Dendritic cell treated with granulocyte-macrophage colony-stimulating factor and Interleukin-4, amounts not matched to agents 40 ng/mL and 50 ng/mL, for 4 days (primary cell): ENCODE data around the gene CAVIN1.
A peak's percentile ranks its signal among the peaks of the same experiment; 100 is the strongest.
"Not testable (repeated sequence)": the region's sequence is repeated elsewhere in the genome, so short reads cannot be mapped to it uniquely, and the experiment has no call there.

Experiments
- H3K27ac Mint-ChIP-seq: one replicate; pipeline ENCODE4 v1.8.0; 2022; ENCODE audit warnings: mild to moderate bottlenecking, mixed read lengths
- H3K27me3 Mint-ChIP-seq: one replicate; pipeline ENCODE4 v1.8.0; 2022; ENCODE audit warnings: mild to moderate bottlenecking, mixed read lengths
- H3K36me3 Mint-ChIP-seq: one replicate; pipeline ENCODE4 v1.8.0; 2022; ENCODE audit warnings: low read depth, mixed read lengths
- H3K4me1 Mint-ChIP-seq: one replicate; pipeline ENCODE4 v1.8.0; 2022; ENCODE audit warnings: low read depth, mixed read lengths
- H3K4me3 Mint-ChIP-seq: one replicate; pipeline ENCODE4 v1.8.0; 2022; ENCODE audit warnings: mild to moderate bottlenecking, moderate library complexity, mixed read lengths
- H3K9me3 Mint-ChIP-seq: one replicate; pipeline ENCODE4 v1.8.0; 2022; ENCODE audit warnings: mixed read lengths
- intact Hi-C: fragments of 100-400 bp; cut with micrococcal nuclease; formaldehyde crosslinking; loops from one replicate; pipeline ENCODE4 v1.15.0; 2022

The CAVIN1 gene

DNA sequence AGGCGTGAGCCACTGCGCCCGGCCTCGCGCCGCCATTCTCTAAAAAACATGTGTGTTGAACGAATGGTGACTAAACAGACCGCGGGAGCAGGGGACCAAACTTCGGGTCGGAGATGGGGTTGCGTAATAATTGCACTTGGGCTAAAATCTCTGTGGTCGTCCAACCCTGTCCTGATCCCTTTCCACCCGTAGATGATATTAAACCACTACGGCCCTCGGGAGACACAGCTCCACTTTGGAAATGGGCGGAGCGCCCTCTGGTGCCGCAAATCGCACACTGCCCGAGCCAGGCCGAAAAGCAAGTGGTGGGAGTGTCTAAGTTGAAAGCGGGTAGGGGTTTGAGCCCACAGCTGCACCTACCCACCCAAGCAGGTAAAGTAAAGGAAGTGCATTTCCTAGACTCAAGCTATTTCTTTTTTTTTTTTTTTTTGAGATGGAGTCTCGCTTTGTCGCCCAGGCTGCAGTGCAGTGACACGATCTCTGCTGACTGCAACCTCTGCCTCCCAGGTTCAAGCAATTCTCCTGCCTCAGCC is 17.0 kb downstream of the CAVIN1 start:
- H3K4me3 Mint-ChIP-seq = no peak overlapping the region
- H3K36me3 Mint-ChIP-seq = no peaks in the 10 kb centered on the region
- H3K9me3 Mint-ChIP-seq = no peaks in the 10 kb centered on the region
- no peak overlapping the region for H3K27ac Mint-ChIP-seq
- intact Hi-C loops = loop anchor here (1.0 to 10.0 kb wide), 3 partner anchors 84 to 181 kb away; no protein-coding TSS in a partner anchor
- H3K27me3 Mint-ChIP-seq = peaks cover 33% of the 10 kb centered on the region
- peaks cover 20% of the 10 kb centered on the region for H3K4me1 Mint-ChIP-seq

DNA sequence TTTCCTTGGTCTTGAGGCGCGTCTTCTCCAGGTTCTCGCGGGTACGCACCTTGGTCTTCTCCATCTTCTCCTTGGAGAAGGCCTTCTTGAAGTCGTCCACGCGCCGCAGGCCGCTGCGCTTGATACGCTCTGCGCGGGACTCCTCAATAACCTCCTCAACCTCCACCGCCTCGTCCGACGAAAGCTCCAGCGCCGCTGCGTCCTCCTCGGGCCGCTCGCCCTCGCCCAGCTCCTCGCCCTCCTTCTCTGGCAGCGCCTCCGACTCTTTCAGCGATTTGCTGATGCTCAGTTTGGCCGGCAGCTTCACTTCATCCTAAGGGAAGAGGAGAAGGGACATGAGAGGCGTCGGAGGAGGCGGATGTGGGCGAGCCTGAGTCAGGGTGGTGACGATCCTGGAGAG is 18.0 kb downstream of the CAVIN1 start:
- Mint-ChIP-seq H3K9me3 (no peaks in the 10 kb centered on the region), H3K36me3 (no peaks in the 10 kb centered on the region)

DNA sequence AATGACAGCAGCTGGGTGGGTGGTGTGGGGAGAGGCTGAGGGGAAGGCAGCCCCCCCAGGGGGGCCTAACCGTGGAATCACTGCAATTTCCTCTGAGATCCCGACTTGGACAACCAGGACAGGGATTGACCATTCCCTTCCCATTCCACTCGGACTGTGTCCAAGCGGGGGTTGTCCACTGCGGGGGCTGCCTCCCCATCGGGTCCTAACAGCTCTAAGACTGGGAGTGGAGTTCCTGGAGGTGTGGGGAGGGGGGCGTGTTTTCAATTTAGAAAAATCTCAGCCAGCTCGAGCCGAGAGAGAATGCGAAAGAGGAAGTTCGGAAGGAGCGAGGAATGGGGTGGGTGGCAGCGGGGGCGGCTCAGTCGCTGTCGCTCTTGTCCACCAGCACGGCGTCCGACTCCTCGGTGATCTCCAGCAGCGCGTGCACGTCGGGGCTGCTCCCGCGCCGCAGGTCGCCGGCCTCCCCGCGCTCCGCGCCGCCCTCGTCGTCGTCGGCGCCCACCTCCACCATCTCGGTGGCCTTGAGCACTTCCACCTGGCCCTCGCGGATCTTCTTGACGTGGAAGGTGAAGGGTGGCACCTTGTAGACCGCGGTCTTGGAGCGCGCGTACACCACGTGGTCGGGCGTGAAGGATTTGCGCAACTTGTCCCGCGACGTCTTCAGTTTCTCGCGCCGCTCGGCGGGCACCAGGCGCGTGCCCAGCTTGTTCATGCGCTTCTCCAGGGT is 18.6 kb downstream of the CAVIN1 start:
- Mint-ChIP-seq H3K9me3 (no peaks in the 10 kb centered on the region), H3K27me3 (peaks cover 30% of the 10 kb centered on the region), H3K4me3 (no peak overlapping the region), H3K36me3 (no peaks in the 10 kb centered on the region), H3K4me1 (peaks cover 20% of the 10 kb centered on the region), H3K27ac (no peak overlapping the region)
- intact Hi-C loops = loop anchor here (5.0 to 10.0 kb wide), 2 partner anchors 113 to 180 kb away; no protein-coding TSS in a partner anchor

More for the DNA sequence above, 18.0 kb downstream of the CAVIN1 start:
- no peak overlapping the region for H3K27ac Mint-ChIP-seq
- H3K4me3 Mint-ChIP-seq = no peak overlapping the region
- H3K27me3 Mint-ChIP-seq = peaks cover 31% of the 10 kb centered on the region
- H3K4me1 Mint-ChIP-seq = peaks cover 20% of the 10 kb centered on the region
- intact Hi-C loops = loop anchor here (5.0 to 10.0 kb wide), 2 partner anchors 112 to 180 kb away; no protein-coding TSS in a partner anchor

DNA sequence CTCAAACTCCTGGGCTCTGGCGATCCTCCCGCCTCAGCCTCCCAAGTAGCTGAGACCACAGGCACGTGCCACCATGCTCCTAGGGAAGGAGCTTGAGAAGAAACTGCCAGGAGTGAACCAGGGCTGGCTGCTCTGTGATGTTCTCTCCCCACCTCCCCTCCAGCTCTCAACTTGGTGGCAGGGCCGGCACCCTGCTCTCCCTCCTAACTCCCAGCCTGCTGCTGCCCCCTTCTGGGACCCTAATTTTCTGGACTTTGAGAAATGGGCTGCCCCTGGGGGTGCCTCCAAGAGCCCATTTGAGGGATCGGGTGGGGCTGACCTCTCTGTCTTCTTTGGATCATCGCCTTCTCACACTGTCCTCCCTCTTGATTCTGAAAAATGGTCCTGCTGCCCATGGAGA is 19.9 kb downstream of the CAVIN1 start:
- Mint-ChIP-seq H3K36me3 (no peaks in the 10 kb centered on the region), H3K27me3 (peaks cover 29% of the 10 kb centered on the region), H3K4me1 (peaks cover 20% of the 10 kb centered on the region), H3K27ac (no peak overlapping the region), H3K9me3 (no peaks in the 10 kb centered on the region), H3K4me3 (no peak overlapping the region)
- intact Hi-C loops = loop anchor here (10.0 kb wide), 1 partner anchor 178 kb away; no protein-coding TSS in a partner anchor

DNA sequence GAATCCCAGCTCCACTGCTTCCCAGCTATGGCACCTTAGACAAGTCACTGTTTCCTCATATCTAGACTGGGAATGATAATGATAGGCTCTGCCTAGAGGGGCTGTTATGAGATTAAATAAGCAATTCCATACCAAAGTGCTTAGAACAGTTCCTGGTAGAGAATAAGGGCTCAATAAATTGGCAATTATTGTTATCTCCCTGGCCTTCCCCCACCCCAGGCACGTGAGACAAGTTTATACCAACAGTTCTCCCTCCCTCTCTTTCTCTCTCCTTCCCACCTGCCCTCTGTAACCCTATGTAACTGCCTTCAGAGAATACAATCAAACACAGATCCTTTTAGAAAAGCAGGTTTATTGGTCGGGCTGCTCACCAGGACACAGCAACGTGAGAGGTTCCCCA is 20.9 kb downstream of the CAVIN1 start:
- H3K4me3 Mint-ChIP-seq = no peak overlapping the region
- no peaks in the 10 kb centered on the region for H3K9me3 Mint-ChIP-seq
- no peak overlapping the region for H3K27ac Mint-ChIP-seq
- intact Hi-C loops = loop anchor here (10.0 kb wide), 1 partner anchor 177 kb away; no protein-coding TSS in a partner anchor
- no peaks in the 10 kb centered on the region for H3K36me3 Mint-ChIP-seq
- H3K27me3 Mint-ChIP-seq = peaks cover 23% of the 10 kb centered on the region
- H3K4me1 Mint-ChIP-seq = peaks cover 14% of the 10 kb centered on the region

DNA sequence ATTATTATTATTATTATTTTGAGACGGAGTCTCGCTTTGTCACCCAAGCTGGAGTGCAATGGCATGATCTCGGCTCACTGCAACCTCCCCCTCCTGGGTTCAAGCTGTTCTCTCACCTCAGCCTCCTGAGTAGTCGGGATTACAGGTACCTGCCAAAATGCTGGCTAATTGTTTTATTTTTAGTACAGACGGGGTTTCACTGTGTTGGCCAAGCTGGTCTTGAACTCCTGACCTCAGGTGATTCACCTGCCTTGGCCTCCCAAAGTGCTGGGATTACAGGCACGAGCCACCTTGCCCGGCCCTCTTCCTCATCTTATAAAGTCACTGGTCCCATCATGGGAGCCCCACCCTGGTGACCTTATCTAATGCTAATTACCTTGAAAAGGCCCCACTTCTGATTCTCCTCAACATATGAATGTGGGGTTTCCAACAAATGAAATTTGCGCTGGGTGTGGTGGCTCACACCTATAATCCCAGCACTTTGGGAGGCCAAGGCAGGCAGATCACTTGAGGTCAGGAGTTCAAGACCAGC is 22.1 kb downstream of the CAVIN1 start:
- not testable (repeated sequence) for H3K27ac Mint-ChIP-seq, H3K36me3 Mint-ChIP-seq, H3K4me3 Mint-ChIP-seq, H3K9me3 Mint-ChIP-seq, H3K4me1 Mint-ChIP-seq
- H3K27me3 Mint-ChIP-seq = peaks cover 27% of the 10 kb centered on the region
- intact Hi-C loops = loop anchor here (10.0 kb wide), 1 partner anchor 176 kb away; no protein-coding TSS in a partner anchor

DNA sequence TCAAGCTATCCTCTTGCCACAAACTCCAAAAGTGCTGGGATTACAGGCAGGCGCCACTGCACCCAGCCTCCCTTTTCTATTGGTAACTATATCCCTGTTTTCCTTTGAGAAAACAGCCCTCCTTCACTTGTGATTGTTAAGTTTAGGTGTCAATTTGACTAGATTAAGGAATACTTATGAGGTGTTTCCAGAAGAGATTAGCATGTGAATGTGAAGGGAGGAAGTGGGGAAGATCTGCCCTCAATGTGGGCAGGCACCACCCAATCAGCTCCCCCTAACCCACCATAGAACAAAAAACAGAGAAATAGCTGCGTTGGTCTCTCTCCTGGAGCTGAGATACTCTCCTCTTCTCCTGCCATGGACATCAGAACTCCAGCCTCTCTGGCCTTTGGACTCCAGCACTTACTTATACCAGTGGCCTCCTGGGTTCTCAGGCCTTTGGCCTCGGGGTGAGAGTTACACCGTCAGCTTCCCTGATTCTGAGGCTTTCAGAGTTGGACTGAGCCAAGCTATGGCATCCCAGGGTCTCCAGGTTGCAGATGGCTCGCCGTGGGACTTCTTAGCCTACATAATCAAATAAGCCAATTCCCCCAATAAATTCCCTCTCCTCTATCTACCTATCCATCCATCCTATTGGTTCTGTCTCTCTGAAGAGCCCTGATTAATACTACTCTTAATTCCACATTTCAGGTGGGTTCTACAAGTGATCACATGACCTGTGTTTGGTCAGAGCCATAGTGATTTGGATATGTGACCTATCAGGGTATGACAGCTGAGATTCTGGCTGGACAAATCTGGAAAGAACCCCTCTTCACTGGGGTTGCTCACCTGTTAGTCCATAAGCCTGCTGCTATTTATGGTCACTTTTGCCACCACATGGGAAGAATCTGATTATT is 22.9 kb downstream of the CAVIN1 start:
- H3K27ac Mint-ChIP-seq = no peak overlapping the region

DNA sequence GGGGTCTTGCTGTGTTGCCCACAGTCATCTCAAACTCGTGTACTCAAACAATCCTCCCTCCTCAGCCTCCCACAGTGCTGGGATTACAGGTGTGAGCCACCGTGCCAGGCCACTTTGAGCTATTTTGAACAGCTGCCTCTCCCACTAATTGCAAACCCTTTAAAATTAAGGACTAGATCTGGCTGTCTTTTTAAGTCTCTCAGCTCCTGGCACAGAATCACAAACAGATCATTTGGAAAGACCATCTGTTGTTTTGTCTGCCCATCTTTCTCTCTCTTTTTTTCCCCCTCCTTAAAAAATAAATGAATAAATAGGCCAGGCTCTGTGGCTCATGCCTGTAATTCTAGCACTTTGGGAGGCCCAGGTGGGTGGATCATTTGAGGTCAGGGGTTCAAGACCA is 23.9 kb downstream of the CAVIN1 start:
- Mint-ChIP-seq H3K27me3 (peaks cover 15% of the 10 kb centered on the region), H3K9me3 (no peaks in the 10 kb centered on the region), H3K4me1 (no peaks in the 10 kb centered on the region), H3K4me3 (no peak overlapping the region), H3K27ac (no peak overlapping the region), H3K36me3 (no peaks in the 10 kb centered on the region)
- intact Hi-C loops = no loop called here

More for the DNA sequence above, 22.9 kb downstream of the CAVIN1 start:
- intact Hi-C loops = loop anchor here (10.0 kb wide), 1 partner anchor 175 kb away; no protein-coding TSS in a partner anchor
- Mint-ChIP-seq H3K27me3 (peaks cover 26% of the 10 kb centered on the region), H3K4me1 (no peaks in the 10 kb centered on the region), H3K9me3 (no peaks in the 10 kb centered on the region), H3K4me3 (no peak overlapping the region), H3K36me3 (no peaks in the 10 kb centered on the region)

DNA sequence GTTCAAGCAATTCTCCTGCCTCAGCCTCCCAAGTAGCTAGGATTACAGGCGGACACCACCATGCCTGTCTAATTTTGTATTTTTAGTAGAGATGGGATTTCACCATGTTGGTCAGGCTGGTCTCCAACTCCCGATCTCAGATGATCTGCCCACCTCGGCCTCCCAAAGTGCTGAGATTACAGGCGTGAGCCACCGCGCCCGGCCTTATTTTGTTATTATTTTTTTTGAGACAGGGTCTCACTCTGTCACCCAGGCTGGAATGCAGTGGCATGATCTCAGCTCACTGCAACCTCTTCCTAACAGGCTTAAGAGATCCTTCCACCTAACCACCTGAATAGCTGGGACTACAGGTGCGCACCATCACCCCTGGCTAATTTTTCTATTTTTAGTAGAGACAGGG is 27.5 kb downstream of the CAVIN1 start:
- H3K36me3 Mint-ChIP-seq, H3K4me3 Mint-ChIP-seq, intact Hi-C loops, H3K27ac Mint-ChIP-seq, H3K9me3 Mint-ChIP-seq, H3K27me3 Mint-ChIP-seq, H3K4me1 Mint-ChIP-seq: not testable (repeated sequence)

DNA sequence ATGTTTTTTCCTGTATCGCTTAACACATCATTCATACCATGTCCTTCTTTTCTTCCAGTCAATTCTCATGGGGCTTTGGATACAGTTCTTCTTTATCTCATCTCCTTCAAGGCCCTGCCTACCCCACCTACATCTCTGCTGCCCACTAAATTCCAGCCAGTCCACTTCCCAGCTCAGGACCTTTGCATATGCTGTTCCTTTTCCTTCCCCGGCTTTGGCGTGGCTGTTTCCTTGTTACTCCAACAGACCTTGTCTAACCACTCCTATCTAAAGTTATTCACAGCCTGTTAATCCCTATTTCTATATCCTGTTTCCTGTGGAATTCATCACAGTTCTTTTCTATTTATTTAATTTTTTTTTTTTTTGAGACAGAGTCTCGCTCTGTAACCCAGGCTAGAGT is 28.2 kb downstream of the CAVIN1 start:
- Mint-ChIP-seq H3K27ac (no peak overlapping the region), H3K36me3 (no peaks in the 10 kb centered on the region), H3K4me3 (no peak overlapping the region), H3K9me3 (no peaks in the 10 kb centered on the region), H3K27me3 (peaks cover 5% of the 10 kb centered on the region), H3K4me1 (peaks cover 8% of the 10 kb centered on the region)
- intact Hi-C loops = no loop called here

DNA sequence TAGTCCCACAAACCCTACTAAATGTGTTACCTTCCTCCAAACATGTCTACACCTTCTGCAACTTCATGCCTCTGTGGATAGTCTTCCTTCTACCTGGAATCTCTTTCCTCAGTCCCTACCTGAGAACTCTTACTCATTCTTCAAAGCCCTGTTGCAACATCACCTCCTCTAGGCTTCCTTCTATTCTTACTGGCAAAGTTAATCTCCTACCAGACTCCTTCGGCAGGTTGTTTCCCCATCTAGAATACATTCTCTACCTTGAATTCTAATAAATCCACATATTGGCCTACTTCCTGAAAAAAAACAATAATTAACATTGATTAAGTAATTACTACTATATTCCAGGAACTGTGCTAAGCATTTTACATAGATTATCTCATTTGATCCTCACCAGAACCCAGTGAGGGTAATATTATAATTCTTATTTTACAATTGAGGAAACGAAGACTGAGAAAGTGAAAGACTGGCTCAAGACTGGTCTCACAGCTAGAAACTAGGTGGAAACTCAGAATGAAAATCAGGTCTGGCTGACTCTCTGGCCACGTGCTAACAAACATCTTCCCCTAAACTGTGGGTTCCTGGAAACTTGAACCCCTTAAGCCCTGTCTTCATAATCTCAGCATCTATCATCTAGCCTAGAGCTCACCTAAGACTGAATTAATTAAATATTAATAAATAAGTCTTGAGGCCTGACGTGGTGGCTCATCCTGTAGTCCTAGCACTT is 30.2 kb downstream of the CAVIN1 start:
- Mint-ChIP-seq H3K4me1 (peaks cover 20% of the 10 kb centered on the region), H3K4me3 (no peak overlapping the region), H3K27ac (no peak overlapping the region), H3K27me3 (peaks cover 5% of the 10 kb centered on the region), H3K9me3 (no peaks in the 10 kb centered on the region), H3K36me3 (peaks cover 12% of the 10 kb centered on the region)
- intact Hi-C loops = no loop called here

DNA sequence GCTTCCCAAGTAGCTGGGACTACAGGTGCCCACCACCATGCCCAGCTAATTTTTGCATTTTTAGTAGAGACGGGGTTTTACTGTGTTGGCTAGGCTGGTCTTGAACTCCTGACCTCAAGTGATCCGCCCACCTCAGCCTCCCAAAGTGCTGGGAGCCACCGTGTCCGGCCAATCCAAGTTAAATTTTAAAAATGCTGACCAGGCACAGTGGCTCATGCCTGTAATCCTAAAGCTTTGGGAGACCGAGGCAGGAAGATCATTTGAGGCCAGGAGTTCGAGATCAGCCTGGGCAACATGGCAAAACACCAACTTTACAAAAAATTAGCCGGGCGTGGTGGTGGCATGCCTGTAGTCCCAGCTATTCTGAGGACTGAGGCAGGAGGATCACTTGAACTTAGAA is 31.6 kb downstream of the CAVIN1 start:
- H3K27ac Mint-ChIP-seq, H3K4me3 Mint-ChIP-seq, H3K27me3 Mint-ChIP-seq, H3K9me3 Mint-ChIP-seq, intact Hi-C loops: not testable (repeated sequence)
- Mint-ChIP-seq H3K36me3 (peaks cover 22% of the 10 kb centered on the region), H3K4me1 (peaks cover 30% of the 10 kb centered on the region)

DNA sequence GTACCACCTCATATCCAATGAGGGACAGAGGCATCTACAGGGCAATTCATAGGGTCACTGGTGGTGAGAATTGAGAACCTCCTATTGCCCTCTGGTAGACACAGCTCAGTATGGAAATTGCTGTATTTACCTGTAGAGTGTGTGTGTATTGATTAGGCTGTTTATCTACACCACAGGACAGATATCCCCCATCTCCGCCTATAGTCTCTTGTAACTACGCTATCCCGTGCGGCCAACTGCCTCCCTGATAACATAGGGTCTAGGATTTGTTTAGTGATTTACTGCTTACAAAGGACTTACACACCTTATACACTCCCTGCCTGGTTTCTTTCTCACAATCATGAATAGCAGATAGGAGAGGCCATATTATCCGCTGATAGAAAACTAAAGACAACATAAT is 33.2 kb downstream of the CAVIN1 start:
- Mint-ChIP-seq H3K9me3 (no peaks in the 10 kb centered on the region), H3K4me1 (peaks cover 34% of the 10 kb centered on the region), H3K27ac (peak overlapping the region; percentile 100), H3K4me3 (peak overlapping the region; percentile 27), H3K36me3 (peaks cover 25% of the 10 kb centered on the region), H3K27me3 (peaks cover 2% of the 10 kb centered on the region)
- intact Hi-C loops = loop anchor here (2.0 kb wide), 1 partner anchor 67 kb away; no protein-coding TSS in a partner anchor
